ENCODE measurements around the gene PDE4C. TPM values are rescaled to one million over a fixed set of nuclear protein-coding genes. Genes with fewer than 3 reads are reported as not detected.
A peak's percentile ranks its signal among the peaks of the same experiment; 100 is the strongest.

The PDE4C gene
- total RNA-seq, 1 experiment from 2014 or later, result 0.42 TPM

- no peak overlapping the region for H3K4me3 Mint-ChIP-seq (ENCODE audit: unreplicated experiment)
- DNase-seq (ENCODE audit: unreplicated experiment), result no peak
- TF ChIP-seq CTCF (IDR thresholded peaks at IDR 0.05; ENCODE audit: unreplicated experiment), result no peak
- H3K9me3 Mint-ChIP-seq (ENCODE audit: unreplicated experiment), result no peaks in the 10 kb centered on the region
- H3K27me3 Mint-ChIP-seq (ENCODE audit: insufficient read depth, unreplicated experiment), result peaks cover 31% of the 10 kb centered on the region
- H3K4me1 Mint-ChIP-seq (ENCODE audit: insufficient read depth, unreplicated experiment), result no peaks in the 10 kb centered on the region
- H3K36me3 Mint-ChIP-seq (ENCODE audit: insufficient read depth, unreplicated experiment), result no peaks in the 10 kb centered on the region
- ChIA-PET CTCF (interaction anchor here (0.6 to 2.5 kb wide), 2 partner anchors 20 to 110 kb away, joined by 3 to 13 read pairs; no protein-coding TSS in a partner anchor), POLR2A (interaction anchor here (0.6 to 0.8 kb wide), 2 partner anchors 28 to 49 kb away, joined by 3 to 4 read pairs; partner anchors contain the start of gene RAB3A)
- H3K27ac Mint-ChIP-seq (ENCODE audit: low read depth, unreplicated experiment), result no peak overlapping the region
- intact Hi-C loops (cut with micrococcal nuclease), result no loop called here
- no TSS peak for BruUV-seq (replicated peaks)
These were observed 4.9 kb upstream of the PDE4C start for GRCh38 chr19:18230941-18231734.

GRCh38 chr19:18229915-18230314 lies 3.7 kb upstream of the PDE4C start:
- Mint-ChIP-seq H3K4me1 (ENCODE audit: insufficient read depth, unreplicated experiment) (no peaks in the 10 kb centered on the region), H3K36me3 (ENCODE audit: insufficient read depth, unreplicated experiment) (no peaks in the 10 kb centered on the region), H3K27me3 (ENCODE audit: insufficient read depth, unreplicated experiment) (peaks cover 19% of the 10 kb centered on the region), H3K4me3 (ENCODE audit: unreplicated experiment) (no peak overlapping the region), H3K27ac (ENCODE audit: low read depth, unreplicated experiment) (no peak overlapping the region), H3K9me3 (ENCODE audit: unreplicated experiment) (no peaks in the 10 kb centered on the region)
- intact Hi-C loops (cut with micrococcal nuclease), result no loop called here
- BruUV-seq (replicated peaks), result no TSS peak
- TF ChIP-seq CTCF (IDR thresholded peaks at IDR 0.05; ENCODE audit: unreplicated experiment), result no peak
- ChIA-PET POLR2A (no interaction called here), CTCF (interaction anchor here (0.6 to 0.7 kb wide), 2 partner anchors 24 to 1143 kb away, joined by 3 read pairs; no protein-coding TSS in a partner anchor)
- DNase-seq (ENCODE audit: unreplicated experiment), result no peak

- Mint-ChIP-seq H3K4me1 (ENCODE audit: insufficient read depth, unreplicated experiment) (peaks cover 4% of the 10 kb centered on the region), H3K36me3 (ENCODE audit: insufficient read depth, unreplicated experiment) (no peaks in the 10 kb centered on the region), H3K9me3 (ENCODE audit: unreplicated experiment) (no peaks in the 10 kb centered on the region), H3K4me3 (ENCODE audit: unreplicated experiment) (no peak overlapping the region), H3K27me3 (ENCODE audit: insufficient read depth, unreplicated experiment) (peaks cover 18% of the 10 kb centered on the region), H3K27ac (ENCODE audit: low read depth, unreplicated experiment) (no peak overlapping the region)
- ChIA-PET CTCF (interaction anchor here (0.6 to 0.7 kb wide), 2 partner anchors 24 to 1142 kb away, joined by 3 read pairs; no protein-coding TSS in a partner anchor), POLR2A (no interaction called here)
- peak; percentile 49 for TF ChIP-seq CTCF (IDR thresholded peaks at IDR 0.05; ENCODE audit: unreplicated experiment)
- no TSS peak for BruUV-seq (replicated peaks)
- DNase-seq (ENCODE audit: unreplicated experiment), result no peak
- intact Hi-C loops (cut with micrococcal nuclease), result no loop called here
These were observed 3.2 kb upstream of the PDE4C start for GRCh38 chr19:18229474-18229873.

- H3K4me1 Mint-ChIP-seq (ENCODE audit: insufficient read depth, unreplicated experiment), result peaks cover 5% of the 10 kb centered on the region
These were observed 1.6 kb upstream of the PDE4C start for GRCh38 chr19:18227781-18228271.

More at GRCh38 chr19:18227781-18228271, 1.6 kb upstream of the PDE4C start:
- POLR2A ChIA-PET, result interaction anchor here (0.7 kb wide), 1 partner anchor 11 kb away, joined by 3 read pairs; no protein-coding TSS in a partner anchor
- no peak for TF ChIP-seq CTCF (IDR thresholded peaks at IDR 0.05; ENCODE audit: unreplicated experiment)
- intact Hi-C loops (cut with micrococcal nuclease), result no loop called here
- CTCF ChIA-PET, result no interaction called here
- Mint-ChIP-seq H3K36me3 (ENCODE audit: insufficient read depth, unreplicated experiment) (no peaks in the 10 kb centered on the region), H3K9me3 (ENCODE audit: unreplicated experiment) (no peaks in the 10 kb centered on the region), H3K27me3 (ENCODE audit: insufficient read depth, unreplicated experiment) (peaks cover 18% of the 10 kb centered on the region), H3K27ac (ENCODE audit: low read depth, unreplicated experiment) (no peak overlapping the region), H3K4me3 (ENCODE audit: unreplicated experiment) (no peak overlapping the region)
- no peak for DNase-seq (ENCODE audit: unreplicated experiment)
- BruUV-seq (replicated peaks), result no TSS peak

All from MCF 10A (cell line).